OCI-LY3 (cell line): ENCODE results near the gene PLEKHA6.

Source experiments
- H2AFZ ChIP-seq: fragments of 200-600, 300-600 bp; shearing (Covaris generic); 2 replicates; pipeline ENCODE4 v1.6.0; 2014; ENCODE audit warnings: antibody characterized with exemption, low read depth, low read length
- H3K27ac ChIP-seq: fragments of 200-600, 300-600 bp; sonication (generic); 2 replicates; pipeline ENCODE4 v1.5.1; 2014; ENCODE audit warnings: mild to moderate bottlenecking, low read length, moderate library complexity, mixed read lengths
- H3K27me3 ChIP-seq: fragments of 200-600, 300-600 bp; sonication (generic); 2 replicates; pipeline ENCODE4 v1.6.1; 2014; ENCODE audit warnings: low read depth, low read length, mixed read lengths
- H3K36me3 ChIP-seq: fragments of 200-600, 300-600 bp; sonication (generic); replicated peaks from 2 replicates; pipeline ENCODE3; 2014; ENCODE audit warnings: low read depth, low read length, mixed read lengths
- H3K4me1 ChIP-seq: fragments of 300-600, 200-600 bp; sonication (generic); 2 replicates; pipeline ENCODE4 v1.6.1; 2014; ENCODE audit warnings: low read length, mixed read lengths
- H3K4me2 ChIP-seq: fragments of 200-600, 300-600 bp; sonication (generic); 2 replicates; pipeline ENCODE4 v1.6.1; 2014; ENCODE audit warnings: low read length, mixed read lengths
- H3K4me3 ChIP-seq: fragments of 300-600, 200-600 bp; sonication (generic); 2 replicates; pipeline ENCODE4 v1.5.1; 2014; ENCODE audit warnings: antibody characterized with exemption, mild to moderate bottlenecking, low read length, moderate library complexity
- H3K79me2 ChIP-seq: fragments of 300-600, 200-600 bp; shearing (Covaris generic); 2 replicates; pipeline ENCODE4 v1.6.1; 2014; ENCODE audit warnings: mild to moderate bottlenecking, low read length, mixed read lengths
- H3K9ac ChIP-seq: fragments of 300-600, 200-600 bp; shearing (Covaris generic); 2 replicates; pipeline ENCODE4 v1.6.0; 2014; ENCODE audit warnings: mild to moderate bottlenecking, low read length, moderate library complexity
- H3K9me3 ChIP-seq: fragments of 200-600, 300-600 bp; shearing (Covaris generic); 2 replicates; pipeline ENCODE4 v1.6.1; 2014; ENCODE audit warnings: low read length, mixed read lengths; ENCODE audit not compliant: insufficient read depth
- H4K20me1 ChIP-seq: fragments of 200-600, 300-600 bp; sonication (generic); 2 replicates; pipeline ENCODE4 v1.6.1; 2016; ENCODE audit warnings: low read length, mixed read lengths; ENCODE audit not compliant: insufficient read depth
- EZH2phosphoT487 ChIP-seq: fragments of 200-600 bp; shearing (Covaris generic); IDR thresholded peaks from 2 replicates; pipeline ENCODE4 v1.6.1; 2018; ENCODE audit warnings: antibody characterized with exemption, mixed run types, low read depth
- TF ChIP-seq, protein P1 (sequence below): fragments of 200-600, 300-600 bp; sonication (generic); IDR thresholded peaks from 2 replicates; pipeline ENCODE4 v1.5.1; 2014; ENCODE audit warnings: antibody characterized with exemption, low read length, low read depth

PLEKHA6 gene

DNA sequence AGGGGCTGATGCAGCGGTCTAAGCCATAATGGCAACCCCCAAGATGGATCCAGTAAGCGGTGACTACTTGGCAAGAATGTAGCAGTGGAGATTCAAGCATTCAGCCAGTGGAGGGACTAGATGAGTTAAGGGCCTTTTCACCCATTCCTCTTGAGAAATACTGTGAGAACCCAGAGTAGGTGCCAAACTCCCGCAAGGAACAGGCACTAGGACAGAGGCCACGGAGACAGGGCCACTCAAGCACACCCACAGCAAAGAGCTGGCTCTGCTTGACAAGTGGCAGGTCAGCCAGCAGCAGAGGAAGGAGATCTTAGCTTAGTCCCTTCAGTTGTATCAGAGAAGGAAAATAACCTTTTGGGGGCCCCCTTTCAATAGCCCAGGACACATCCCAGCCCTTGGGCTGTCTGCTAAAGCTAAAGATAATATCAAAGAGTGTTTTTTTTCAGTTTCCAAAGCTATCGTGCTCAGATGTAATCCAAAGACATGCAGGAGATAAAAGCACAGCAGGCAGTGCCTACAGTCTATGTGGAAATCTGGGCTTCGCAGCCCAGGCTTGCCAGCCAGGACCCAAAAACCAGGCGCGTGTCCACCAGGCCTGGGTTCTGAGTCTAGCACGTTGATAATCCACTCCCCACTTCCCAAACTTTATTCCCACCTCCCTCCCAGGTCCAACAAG, 83.9 kb downstream of the PLEKHA6 start:
- Histone ChIP-seq H3K36me3 (no peaks in the 10 kb centered on the region), H3K79me2 (no peaks in the 10 kb centered on the region), H3K27me3 (peaks cover 96% of the 10 kb centered on the region)

DNA sequence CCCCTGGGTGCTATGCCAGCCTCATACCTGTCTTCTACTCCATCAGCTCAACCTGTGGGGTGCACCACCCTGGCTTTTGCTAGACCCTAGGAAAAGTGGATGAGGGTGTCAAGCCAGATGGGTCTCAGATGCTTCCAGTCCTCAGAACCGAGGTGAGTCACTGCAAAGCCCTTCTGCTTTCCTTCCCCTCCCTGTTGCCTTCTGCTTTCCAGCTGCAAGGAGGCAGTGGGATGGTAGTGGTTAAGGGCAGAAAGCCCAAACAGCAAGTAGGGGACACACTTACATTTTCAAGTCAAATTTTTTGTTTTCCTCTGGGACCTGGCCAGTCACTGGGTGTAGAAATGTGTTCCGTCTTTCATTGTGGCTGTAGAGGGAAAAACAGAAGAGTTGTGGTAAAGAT, 85.3 kb downstream of the PLEKHA6 start:
- H3K27me3 ChIP-seq: peaks cover 93% of the 10 kb centered on the region
- H3K79me2 ChIP-seq: no peaks in the 10 kb centered on the region
- no peak overlapping the region for H3K9ac ChIP-seq
- no peak overlapping the region for H3K4me3 ChIP-seq
- no peaks in the 10 kb centered on the region for H3K9me3 ChIP-seq
- H3K36me3 ChIP-seq: no peaks in the 10 kb centered on the region
- no peak overlapping the region for H3K4me2 ChIP-seq
- TF ChIP-seq, protein P1, sequence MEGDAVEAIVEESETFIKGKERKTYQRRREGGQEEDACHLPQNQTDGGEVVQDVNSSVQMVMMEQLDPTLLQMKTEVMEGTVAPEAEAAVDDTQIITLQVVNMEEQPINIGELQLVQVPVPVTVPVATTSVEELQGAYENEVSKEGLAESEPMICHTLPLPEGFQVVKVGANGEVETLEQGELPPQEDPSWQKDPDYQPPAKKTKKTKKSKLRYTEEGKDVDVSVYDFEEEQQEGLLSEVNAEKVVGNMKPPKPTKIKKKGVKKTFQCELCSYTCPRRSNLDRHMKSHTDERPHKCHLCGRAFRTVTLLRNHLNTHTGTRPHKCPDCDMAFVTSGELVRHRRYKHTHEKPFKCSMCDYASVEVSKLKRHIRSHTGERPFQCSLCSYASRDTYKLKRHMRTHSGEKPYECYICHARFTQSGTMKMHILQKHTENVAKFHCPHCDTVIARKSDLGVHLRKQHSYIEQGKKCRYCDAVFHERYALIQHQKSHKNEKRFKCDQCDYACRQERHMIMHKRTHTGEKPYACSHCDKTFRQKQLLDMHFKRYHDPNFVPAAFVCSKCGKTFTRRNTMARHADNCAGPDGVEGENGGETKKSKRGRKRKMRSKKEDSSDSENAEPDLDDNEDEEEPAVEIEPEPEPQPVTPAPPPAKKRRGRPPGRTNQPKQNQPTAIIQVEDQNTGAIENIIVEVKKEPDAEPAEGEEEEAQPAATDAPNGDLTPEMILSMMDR: no peak
- TF ChIP-seq EZH2phosphoT487: no peak
- no peaks in the 10 kb centered on the region for H3K4me1 ChIP-seq
- H2AFZ ChIP-seq: no peak overlapping the region
- H3K27ac ChIP-seq: no peak overlapping the region
- no peaks in the 10 kb centered on the region for H4K20me1 ChIP-seq

More for the DNA sequence above, 83.9 kb downstream of the PLEKHA6 start:
- Histone ChIP-seq H2AFZ (no peak overlapping the region), H3K9me3 (no peaks in the 10 kb centered on the region), H3K4me1 (no peaks in the 10 kb centered on the region), H3K4me2 (no peak overlapping the region), H3K4me3 (no peak overlapping the region), H3K9ac (no peak overlapping the region), H3K27ac (no peak overlapping the region), H4K20me1 (no peaks in the 10 kb centered on the region)
- TF ChIP-seq, protein P1: no peak
- TF ChIP-seq EZH2phosphoT487: no peak

DNA sequence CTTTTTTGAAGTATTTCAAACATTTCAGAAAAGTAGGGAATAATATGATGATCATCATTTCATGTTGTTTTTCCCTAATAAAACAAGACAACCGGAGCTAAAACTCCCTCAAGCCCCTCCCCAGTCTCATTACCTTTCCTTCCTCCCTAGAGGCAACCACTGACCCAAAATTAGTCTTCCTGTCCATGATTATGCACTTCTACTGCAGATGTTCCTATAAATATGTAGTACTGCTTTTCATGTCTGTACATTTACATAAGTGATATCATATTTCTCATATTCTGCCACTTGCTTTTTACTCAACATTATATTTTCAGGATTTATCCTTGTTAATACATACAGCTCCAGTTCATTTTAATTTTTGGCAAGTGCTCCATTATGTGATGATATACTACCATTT, 87.2 kb downstream of the PLEKHA6 start:
- TF ChIP-seq EZH2phosphoT487: no peak
- TF ChIP-seq, protein P1: no peak
- Histone ChIP-seq H3K79me2 (no peaks in the 10 kb centered on the region), H4K20me1 (no peaks in the 10 kb centered on the region), H3K36me3 (no peaks in the 10 kb centered on the region), H3K4me1 (no peaks in the 10 kb centered on the region), H3K9ac (no peak overlapping the region), H3K27ac (no peak overlapping the region), H3K9me3 (no peaks in the 10 kb centered on the region), H3K4me2 (no peak overlapping the region), H2AFZ (no peak overlapping the region), H3K27me3 (peaks cover 82% of the 10 kb centered on the region), H3K4me3 (no peak overlapping the region)

DNA sequence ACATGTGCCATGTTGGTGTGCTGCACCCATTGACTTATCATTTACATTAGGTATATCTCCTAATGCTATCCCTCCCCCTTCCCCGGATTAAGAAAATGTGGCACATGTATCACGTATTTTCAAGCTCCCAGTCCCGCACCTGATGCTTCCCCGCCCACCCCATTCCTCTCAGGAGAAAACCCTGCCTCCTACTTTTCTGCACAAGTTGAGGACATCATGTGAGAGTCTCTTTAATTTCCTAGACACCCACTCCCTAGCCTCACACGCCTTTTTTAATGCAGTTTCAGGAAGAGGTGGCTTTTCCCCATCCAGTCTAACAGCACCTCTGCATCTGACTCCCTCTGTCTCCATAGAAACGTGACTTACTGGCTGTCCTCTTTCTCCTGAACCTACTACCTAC, 87.8 kb downstream of the PLEKHA6 start:
- no peaks in the 10 kb centered on the region for H4K20me1 ChIP-seq
- H3K79me2 ChIP-seq: no peaks in the 10 kb centered on the region
- H3K4me2 ChIP-seq: no peak overlapping the region
- TF ChIP-seq, protein P1: no peak
- TF ChIP-seq EZH2phosphoT487: no peak
- peaks cover 81% of the 10 kb centered on the region for H3K27me3 ChIP-seq
- no peak overlapping the region for H3K4me3 ChIP-seq
- H3K9me3 ChIP-seq: no peaks in the 10 kb centered on the region
- no peaks in the 10 kb centered on the region for H3K4me1 ChIP-seq
- H2AFZ ChIP-seq: no peak overlapping the region
- no peak overlapping the region for H3K9ac ChIP-seq
- no peak overlapping the region for H3K27ac ChIP-seq
- no peaks in the 10 kb centered on the region for H3K36me3 ChIP-seq
